ENCODE results near the gene ISCA1.
"Not testable (repeated sequence)": the region's sequence is repeated elsewhere in the genome, so short reads cannot be mapped to it uniquely, and the experiment has no call there.

ISCA1 gene

GRCh38 chr9:86282077-86282978, at the start of gene ISCA1:
Gene ISCA1, minus strand, starts transcription at chr9:86282538. Its CDS starts 80 bp downstream, at chr9:86282458.
- peak within 1 kb of the TSS; percentile 96 for H3K27ac Mint-ChIP-seq (ENCODE audit: low read depth)
- H3K36me3 Mint-ChIP-seq (ENCODE audit: insufficient read depth): peaks cover 24% of the 10 kb centered on the region
- H3K4me3 Mint-ChIP-seq: peak within 1 kb of the TSS; percentile 95
- H3K9me3 Mint-ChIP-seq: no peaks in the 10 kb centered on the region
- no peaks in the 10 kb centered on the region for H3K27me3 Mint-ChIP-seq
- H3K4me1 Mint-ChIP-seq: peaks cover 32% of the 10 kb centered on the region
- ATAC-seq (replicated peaks; ENCODE audit: extremely low read depth, poor library complexity, severe bottlenecking) (peak; percentile 90), DNase-seq (ENCODE audit: low spot score in 2 of 2) (peak; percentile 99)

- no peak for DNase-seq (ENCODE audit: low spot score in 2 of 2)
- peak overlapping the region; percentile 29 for H3K27ac Mint-ChIP-seq (ENCODE audit: low read depth)
- peaks cover 36% of the 10 kb centered on the region for H3K4me1 Mint-ChIP-seq
- no peaks in the 10 kb centered on the region for H3K9me3 Mint-ChIP-seq
- ATAC-seq (replicated peaks; ENCODE audit: extremely low read depth, poor library complexity, severe bottlenecking): no peak
- no peak overlapping the region for H3K4me3 Mint-ChIP-seq
- H3K27me3 Mint-ChIP-seq: no peaks in the 10 kb centered on the region
- peaks cover 54% of the 10 kb centered on the region for H3K36me3 Mint-ChIP-seq (ENCODE audit: insufficient read depth)
These were observed 47.8 kb upstream of the ISCA1 start for GRCh38 chr9:86330186-86330585.

GRCh38 chr9:86329649-86330048, 47.3 kb upstream of the ISCA1 start:
- Mint-ChIP-seq H3K4me1 (peaks cover 36% of the 10 kb centered on the region), H3K4me3 (no peak overlapping the region), H3K36me3 (ENCODE audit: insufficient read depth) (peaks cover 57% of the 10 kb centered on the region), H3K9me3 (no peaks in the 10 kb centered on the region), H3K27ac (ENCODE audit: low read depth) (peak overlapping the region; percentile 29), H3K27me3 (no peaks in the 10 kb centered on the region)
- ATAC-seq (replicated peaks; ENCODE audit: extremely low read depth, poor library complexity, severe bottlenecking) (no peak), DNase-seq (ENCODE audit: low spot score in 2 of 2) (no peak)

- H3K36me3 Mint-ChIP-seq (ENCODE audit: insufficient read depth): peaks cover 68% of the 10 kb centered on the region
- no peak overlapping the region for H3K27ac Mint-ChIP-seq (ENCODE audit: low read depth)
- no peaks in the 10 kb centered on the region for H3K27me3 Mint-ChIP-seq
- ATAC-seq (replicated peaks; ENCODE audit: extremely low read depth, poor library complexity, severe bottlenecking) (no peak), DNase-seq (ENCODE audit: low spot score in 2 of 2) (no peak)
- H3K4me1 Mint-ChIP-seq: peaks cover 38% of the 10 kb centered on the region
- H3K9me3 Mint-ChIP-seq: no peaks in the 10 kb centered on the region
- no peak overlapping the region for H3K4me3 Mint-ChIP-seq
These were observed 45.8 kb upstream of the ISCA1 start for GRCh38 chr9:86328156-86328555.

GRCh38 chr9:86326536-86326935, 44.2 kb upstream of the ISCA1 start:
- Mint-ChIP-seq H3K9me3 (no peaks in the 10 kb centered on the region), H3K36me3 (ENCODE audit: insufficient read depth) (peaks cover 70% of the 10 kb centered on the region)
- no peak for DNase-seq (ENCODE audit: low spot score in 2 of 2)

GRCh38 chr9:86324901-86325300, 42.6 kb upstream of the ISCA1 start:
- ATAC-seq (replicated peaks; ENCODE audit: extremely low read depth, poor library complexity, severe bottlenecking) (no peak), DNase-seq (ENCODE audit: low spot score in 2 of 2) (no peak)
- no peaks in the 10 kb centered on the region for H3K27me3 Mint-ChIP-seq
- H3K36me3 Mint-ChIP-seq (ENCODE audit: insufficient read depth): peaks cover 78% of the 10 kb centered on the region
- no peak overlapping the region for H3K4me3 Mint-ChIP-seq
- peaks cover 21% of the 10 kb centered on the region for H3K4me1 Mint-ChIP-seq
- H3K27ac Mint-ChIP-seq (ENCODE audit: low read depth): no peak overlapping the region
- no peaks in the 10 kb centered on the region for H3K9me3 Mint-ChIP-seq

More at GRCh38 chr9:86326536-86326935, 44.2 kb upstream of the ISCA1 start:
- H3K4me1 Mint-ChIP-seq: peaks cover 29% of the 10 kb centered on the region
- ATAC-seq (replicated peaks; ENCODE audit: extremely low read depth, poor library complexity, severe bottlenecking): no peak
- no peaks in the 10 kb centered on the region for H3K27me3 Mint-ChIP-seq
- no peak overlapping the region for H3K27ac Mint-ChIP-seq (ENCODE audit: low read depth)
- no peak overlapping the region for H3K4me3 Mint-ChIP-seq

GRCh38 chr9:86324308-86324707, 42.0 kb upstream of the ISCA1 start:
- Mint-ChIP-seq H3K4me3 (no peak overlapping the region), H3K4me1 (peaks cover 16% of the 10 kb centered on the region), H3K27me3 (no peaks in the 10 kb centered on the region), H3K9me3 (no peaks in the 10 kb centered on the region), H3K27ac (ENCODE audit: low read depth) (no peak overlapping the region), H3K36me3 (ENCODE audit: insufficient read depth) (peaks cover 81% of the 10 kb centered on the region)
- ATAC-seq (replicated peaks; ENCODE audit: extremely low read depth, poor library complexity, severe bottlenecking) (no peak), DNase-seq (ENCODE audit: low spot score in 2 of 2) (no peak)

GRCh38 chr9:86322973-86323644, 40.8 kb upstream of the ISCA1 start:
- Mint-ChIP-seq H3K4me3 (no peak overlapping the region), H3K4me1 (peaks cover 16% of the 10 kb centered on the region), H3K36me3 (ENCODE audit: insufficient read depth) (peaks cover 86% of the 10 kb centered on the region), H3K27me3 (no peaks in the 10 kb centered on the region), H3K27ac (ENCODE audit: low read depth) (peak overlapping the region; percentile 32), H3K9me3 (no peaks in the 10 kb centered on the region)
- ATAC-seq (replicated peaks; ENCODE audit: extremely low read depth, poor library complexity, severe bottlenecking) (no peak), DNase-seq (ENCODE audit: low spot score in 2 of 2) (no peak)

- H3K4me3 Mint-ChIP-seq: no peak overlapping the region
- no peak overlapping the region for H3K27ac Mint-ChIP-seq (ENCODE audit: low read depth)
- DNase-seq (ENCODE audit: low spot score in 2 of 2) (no peak), ATAC-seq (replicated peaks; ENCODE audit: extremely low read depth, poor library complexity, severe bottlenecking) (no peak)
- peaks cover 76% of the 10 kb centered on the region for H3K36me3 Mint-ChIP-seq (ENCODE audit: insufficient read depth)
- no peaks in the 10 kb centered on the region for H3K27me3 Mint-ChIP-seq
- no peaks in the 10 kb centered on the region for H3K9me3 Mint-ChIP-seq
- H3K4me1 Mint-ChIP-seq: peaks cover 16% of the 10 kb centered on the region
These were observed 39.0 kb upstream of the ISCA1 start for GRCh38 chr9:86321373-86321772.

GRCh38 chr9:86318187-86318586, 35.8 kb upstream of the ISCA1 start:
- Mint-ChIP-seq H3K4me1 (peaks cover 17% of the 10 kb centered on the region), H3K4me3 (no peak overlapping the region), H3K36me3 (ENCODE audit: insufficient read depth) (peaks cover 70% of the 10 kb centered on the region), H3K9me3 (no peaks in the 10 kb centered on the region), H3K27ac (ENCODE audit: low read depth) (no peak overlapping the region), H3K27me3 (no peaks in the 10 kb centered on the region)
- ATAC-seq (replicated peaks; ENCODE audit: extremely low read depth, poor library complexity, severe bottlenecking) (no peak), DNase-seq (ENCODE audit: low spot score in 2 of 2) (no peak)

GRCh38 chr9:86315078-86315477, 32.7 kb upstream of the ISCA1 start:
- Mint-ChIP-seq H3K4me3 (no peak overlapping the region), H3K9me3 (no peaks in the 10 kb centered on the region), H3K27ac (ENCODE audit: low read depth) (peak overlapping the region; percentile 1), H3K4me1 (peaks cover 12% of the 10 kb centered on the region), H3K36me3 (ENCODE audit: insufficient read depth) (peaks cover 60% of the 10 kb centered on the region), H3K27me3 (no peaks in the 10 kb centered on the region)
- ATAC-seq (replicated peaks; ENCODE audit: extremely low read depth, poor library complexity, severe bottlenecking) (no peak), DNase-seq (ENCODE audit: low spot score in 2 of 2) (no peak)

- H3K27ac Mint-ChIP-seq (ENCODE audit: low read depth); DNase-seq (ENCODE audit: low spot score in 2 of 2); ATAC-seq (replicated peaks; ENCODE audit: extremely low read depth, poor library complexity, severe bottlenecking); H3K27me3 Mint-ChIP-seq; H3K4me3 Mint-ChIP-seq; H3K9me3 Mint-ChIP-seq: not testable (repeated sequence)
- peaks cover 61% of the 10 kb centered on the region for H3K36me3 Mint-ChIP-seq (ENCODE audit: insufficient read depth)
- H3K4me1 Mint-ChIP-seq: peaks cover 12% of the 10 kb centered on the region
These were observed 30.6 kb upstream of the ISCA1 start for GRCh38 chr9:86312959-86313358.

- Mint-ChIP-seq H3K4me3 (no peak overlapping the region), H3K4me1 (peaks cover 9% of the 10 kb centered on the region), H3K36me3 (ENCODE audit: insufficient read depth) (peaks cover 72% of the 10 kb centered on the region), H3K9me3 (no peaks in the 10 kb centered on the region), H3K27me3 (no peaks in the 10 kb centered on the region), H3K27ac (ENCODE audit: low read depth) (no peak overlapping the region)
- DNase-seq (ENCODE audit: low spot score in 2 of 2) (no peak), ATAC-seq (replicated peaks; ENCODE audit: extremely low read depth, poor library complexity, severe bottlenecking) (no peak)
These were observed 26.3 kb upstream of the ISCA1 start for GRCh38 chr9:86308687-86309086.

All from central memory CD8-positive, alpha-beta T cell (primary cell).